CD8-positive, alpha-beta memory T cell (primary cell): Measurements from ENCODE around the gene RHOXF2. TPM values are rescaled to one million over a fixed set of nuclear protein-coding genes. Genes with fewer than 3 reads are reported as not detected.

Experiments used
- CTCF ChIA-PET: fragments of 350-600 bp; sonication (Branson Sonifier 250); formaldehyde crosslinking; loops from one replicate; lab custom pipeline; 2021; ENCODE audit warnings: antibody characterized with exemption; lab: Charles Lee
- POLR2A ChIA-PET: fragments of 350-600 bp; sonication (Branson Sonifier 250); formaldehyde crosslinking; loops from one replicate; lab custom pipeline; 2021; ENCODE audit warnings: antibody characterized with exemption; lab: Charles Lee
- DNase-seq, 5 donors: peaks; one replicate each; pipeline versions ENCODE4 v3.0.0 to v3.0.0-alpha.2; 2020 to 2022; ENCODE audit warnings: mixed read lengths in 1 of 5
- H3K27ac ChIP-seq: one replicate; pipeline ENCODE4 v1.7.0; 2013; ENCODE audit warnings: low read depth, mild to moderate bottlenecking, low read length, moderate library complexity
- H3K27me3 ChIP-seq: 2 replicates; pipeline ENCODE4 v1.7.0; 2013; ENCODE audit warnings: low read length, mild to moderate bottlenecking; ENCODE audit not compliant: insufficient read depth, poor library complexity, severe bottlenecking
- H3K36me3 ChIP-seq: 2 replicates; pipeline ENCODE4 v1.7.0; 2013; ENCODE audit warnings: mild to moderate bottlenecking, low read length, moderate library complexity; ENCODE audit not compliant: insufficient read depth
- H3K4me1 ChIP-seq: 2 replicates; pipeline ENCODE4 v1.7.0; 2013; ENCODE audit warnings: mild to moderate bottlenecking, low read length, moderate library complexity; ENCODE audit not compliant: insufficient read depth
- H3K4me3 ChIP-seq: 2 replicates; pipeline ENCODE4 v1.7.0; 2013; ENCODE audit warnings: mild to moderate bottlenecking, low read length
- H3K9me3 ChIP-seq: 2 replicates; pipeline ENCODE4 v1.7.0; 2013; ENCODE audit warnings: mild to moderate bottlenecking, low read length
- H3K27ac Mint-ChIP-seq, 8 donors: one replicate each; pipeline ENCODE4 v1.8.0; 2020 to 2021; ENCODE audit warnings: mixed read lengths in 8 of 8, mild to moderate bottlenecking in 6 of 8, inconsistent platforms in 3 of 8, moderate library complexity in 3 of 8
- H3K27me3 Mint-ChIP-seq, 2 donors: one replicate each; pipeline ENCODE4 v1.8.0; 2020 to 2021; ENCODE audit warnings: mixed read lengths in 2 of 2, mild to moderate bottlenecking in 1 of 2, moderate library complexity in 1 of 2
- H3K36me3 Mint-ChIP-seq, 3 donors: one replicate each; pipeline ENCODE4 v1.8.0; 2020 to 2021; ENCODE audit warnings: mixed read lengths in 3 of 3, inconsistent platforms in 1 of 3, mild to moderate bottlenecking in 1 of 3
- H3K4me1 Mint-ChIP-seq, 3 donors: one replicate each; pipeline ENCODE4 v1.8.0; 2020 to 2021; ENCODE audit warnings: mixed read lengths in 3 of 3, inconsistent platforms in 1 of 3, mild to moderate bottlenecking in 1 of 3
- H3K4me3 Mint-ChIP-seq, 7 donors: one replicate each; pipeline ENCODE4 v1.8.0; 2020 to 2021; ENCODE audit warnings: mixed read lengths in 7 of 7, mild to moderate bottlenecking in 6 of 7, moderate library complexity in 4 of 7, inconsistent platforms in 2 of 7
- H3K9me3 Mint-ChIP-seq, 5 donors: one replicate each; pipeline ENCODE4 v1.8.0; 2020 to 2022; ENCODE audit warnings: mixed read lengths in 5 of 5, mild to moderate bottlenecking in 3 of 5, moderate library complexity in 2 of 5, inconsistent platforms in 1 of 5
- polyA plus RNA-seq: library from polyadenylated mRNA; unstranded; fragments of 300-500 nt; fragmentation: Illumina TruSeq; gene quantifications from one replicate; pipeline ENCODE4 v1.2.3, GENCODE V29; 2021
- total RNA-seq, 2 experiments: library from RNA; stranded (reverse); gene quantifications; one replicate each; pipeline ENCODE4 v1.2.3, GENCODE V29; 2021

RHOXF2 gene
- total and polyA plus RNA-seq, 3 experiments from 2014 or later: not detected

- H3K4me1 Mint-ChIP-seq: no peaks in the 10 kb centered on the region
These were observed 48.7 kb downstream of the RHOXF2 start for GRCh38 chrX:120207009-120207605.

GRCh38 chrX:120213438-120214265, 55.2 kb downstream of the RHOXF2 start:
- peak overlapping the region in 1 of 8 donors; percentile 4 for H3K27ac Mint-ChIP-seq
- Histone ChIP-seq H3K4me3 (no peak overlapping the region), H3K36me3 (no peaks in the 10 kb centered on the region), H3K4me1 (no peaks in the 10 kb centered on the region), H3K9me3 (no peaks in the 10 kb centered on the region), H3K27ac (no peak overlapping the region), H3K27me3 (no peaks in the 10 kb centered on the region)
- ChIA-PET CTCF (interaction anchor here (0.7 to 1.7 kb wide), 9 partner anchors 9 to 201 kb away, joined by 3 to 6 read pairs (median 4); partner anchors contain the start of gene ZBTB33), POLR2A (interaction anchor here (0.5 kb wide), 1 partner anchor 96 kb away, joined by 3 read pairs; no protein-coding TSS in a partner anchor)
- H3K4me1 Mint-ChIP-seq: peaks cover 3 to 10% (median 5%) of the 10 kb centered on the region in 3 donors
- no peaks in the 10 kb centered on the region for H3K9me3 Mint-ChIP-seq
- peak overlapping the region in 1 of 7 donors; percentile 7 for H3K4me3 Mint-ChIP-seq
- peaks cover 0 to 5% (median 0%) of the 10 kb centered on the region in 3 donors for H3K36me3 Mint-ChIP-seq
- peaks cover 0 to 2% of the 10 kb centered on the region in 2 donors for H3K27me3 Mint-ChIP-seq
- DNase-seq: peak; percentile 24 to 58 (median 29)

More at GRCh38 chrX:120207009-120207605, 48.7 kb downstream of the RHOXF2 start:
- no peak for DNase-seq
- H3K27ac ChIP-seq: no peak overlapping the region
- Mint-ChIP-seq H3K27me3 (peaks cover 0 to 2% of the 10 kb centered on the region in 2 donors), H3K4me3 (no peak overlapping the region), H3K27ac (no peak overlapping the region), H3K9me3 (no peaks in the 10 kb centered on the region), H3K36me3 (peaks cover 0 to 10% (median 4%) of the 10 kb centered on the region in 3 donors)
- H3K27me3 ChIP-seq: no peaks in the 10 kb centered on the region
- ChIA-PET POLR2A (no interaction called here), CTCF (no interaction called here)
- no peaks in the 10 kb centered on the region for H3K9me3 ChIP-seq
- no peak overlapping the region for H3K4me3 ChIP-seq
- H3K4me1 ChIP-seq: no peaks in the 10 kb centered on the region
- no peaks in the 10 kb centered on the region for H3K36me3 ChIP-seq

Other genes starting within 250 kb of the RHOXF2 start
- 10 to 100 TPM; 11.3 to 11.7 TPM for gene NKAP, start 214.9 kb upstream of the RHOXF2 start, total RNA-seq
- gene NKAP, start 214.9 kb upstream of the RHOXF2 start, polyA plus RNA-seq: 4.6 TPM
- gene RHOXF2B, start 80.9 kb upstream of the RHOXF2 start, total RNA-seq: not detected
- not detected for gene RHOXF2B, start 80.9 kb upstream of the RHOXF2 start, polyA plus RNA-seq
- gene RHOXF1, start 42.7 kb upstream of the RHOXF2 start, total RNA-seq: not detected
- gene RHOXF1, start 42.7 kb upstream of the RHOXF2 start, polyA plus RNA-seq: not detected
- gene ZBTB33, start 92.2 kb downstream of the RHOXF2 start, total RNA-seq: 10 to 100 TPM; 16.4 to 16.8 TPM
- 12.5 TPM for gene ZBTB33, start 92.2 kb downstream of the RHOXF2 start, polyA plus RNA-seq
- gene TMEM255A, start 152.8 kb downstream of the RHOXF2 start, total RNA-seq: under 1 TPM in 1 of 2 experiments, not detected in 1; 0.09 TPM
- gene TMEM255A, start 152.8 kb downstream of the RHOXF2 start, polyA plus RNA-seq: 2.1 TPM
- not detected for gene ATP1B4, start 203.5 kb downstream of the RHOXF2 start, total RNA-seq
- gene ATP1B4, start 203.5 kb downstream of the RHOXF2 start, polyA plus RNA-seq: not detected